ENCODE measurements around the gene TMEM254.
"Not testable (repeated sequence)": the region's sequence is repeated elsewhere in the genome, so short reads cannot be mapped to it uniquely, and the experiment has no call there.

TMEM254 gene

DNA sequence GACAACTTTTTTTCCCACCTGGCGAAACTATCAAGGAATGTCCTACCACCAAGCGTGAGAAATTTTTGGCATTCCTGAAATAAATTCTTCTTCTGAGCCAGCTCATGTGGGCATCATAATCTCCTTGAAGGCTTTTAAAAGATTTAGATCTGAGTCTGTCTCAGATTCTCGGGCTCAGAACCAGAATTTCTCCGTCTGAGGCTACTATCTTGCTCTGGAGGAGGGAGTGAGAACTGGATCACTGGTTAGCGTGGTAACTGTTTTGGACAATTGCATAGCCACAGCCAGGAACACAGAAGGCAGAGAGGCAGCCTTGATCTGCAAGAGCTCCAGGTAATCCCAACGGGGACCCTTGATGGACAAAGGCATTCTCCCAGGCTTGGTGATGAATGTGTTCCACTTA is 53.0 kb downstream of the TMEM254 start:
- no peaks in the 10 kb centered on the region for H3K36me3 ChIP-seq (ENCODE audit: control insufficient read depth, insufficient read depth, low read length)
- H3K4me1 ChIP-seq (ENCODE audit: control insufficient read depth, insufficient read depth, low read length) = no peaks in the 10 kb centered on the region
- no peak overlapping the region for H3K4me3 ChIP-seq (ENCODE audit: insufficient read depth, low read depth, low read length)
- no peaks in the 10 kb centered on the region for H3K9me3 ChIP-seq (ENCODE audit: control insufficient read depth, low read length)
- no peak overlapping the region for H3K27ac ChIP-seq (ENCODE audit: insufficient read depth, low read depth, low read length, poor library complexity, severe bottlenecking)
- peaks cover 27% of the 10 kb centered on the region for H3K27me3 ChIP-seq (ENCODE audit: control insufficient read depth, insufficient read depth, low read length, poor library complexity, severe bottlenecking)
- 67 to 69% methylated on average over 6 of the region's 6 CpGs for WGBS, 2 experiments

- H3K27ac ChIP-seq (ENCODE audit: insufficient read depth, low read depth, low read length, poor library complexity, severe bottlenecking) = no peak within 1 kb of the TSS
- H3K4me1 ChIP-seq (ENCODE audit: control insufficient read depth, insufficient read depth, low read length) = no peaks in the 10 kb centered on the region
- H3K9me3 ChIP-seq (ENCODE audit: control insufficient read depth, low read length) = no peaks in the 10 kb centered on the region
- WGBS, 2 experiments = 2% methylated on average over 58 of the region's 58 CpGs
- H3K36me3 ChIP-seq (ENCODE audit: control insufficient read depth, insufficient read depth, low read length) = no peaks in the 10 kb centered on the region
- H3K27me3 ChIP-seq (ENCODE audit: control insufficient read depth, insufficient read depth, low read length, poor library complexity, severe bottlenecking) = peaks cover 27% of the 10 kb centered on the region
- H3K4me3 ChIP-seq (ENCODE audit: insufficient read depth, low read depth, low read length) = peak within 1 kb of the TSS; percentile 44
These were observed 54.1 kb downstream of the TMEM254 start, which contains the start of gene PLAC9 for GRCh38 chr10:80132299-80133139. PLAC9 (plus strand) TSS chr10:80132730; CDS start chr10:80132763, 33 bp downstream.

GRCh38 chr10:80133206-80133605 is 54.7 kb downstream of the TMEM254 start:
- H3K4me1 ChIP-seq (ENCODE audit: control insufficient read depth, insufficient read depth, low read length) = no peaks in the 10 kb centered on the region
- H3K27me3 ChIP-seq (ENCODE audit: control insufficient read depth, insufficient read depth, low read length, poor library complexity, severe bottlenecking) = peaks cover 27% of the 10 kb centered on the region
- no peaks in the 10 kb centered on the region for H3K36me3 ChIP-seq (ENCODE audit: control insufficient read depth, insufficient read depth, low read length)
- H3K4me3 ChIP-seq (ENCODE audit: insufficient read depth, low read depth, low read length) = no peak overlapping the region
- 83 to 84% methylated on average over 6 of the region's 6 CpGs for WGBS, 2 experiments
- no peaks in the 10 kb centered on the region for H3K9me3 ChIP-seq (ENCODE audit: control insufficient read depth, low read length)
- H3K27ac ChIP-seq (ENCODE audit: insufficient read depth, low read depth, low read length, poor library complexity, severe bottlenecking) = no peak overlapping the region

GRCh38 chr10:80133687-80134086 is 55.2 kb downstream of the TMEM254 start:
- 91 to 94% methylated on average over 9 of the region's 9 CpGs for WGBS, 2 experiments
- H3K4me3 ChIP-seq (ENCODE audit: insufficient read depth, low read depth, low read length); H3K36me3 ChIP-seq (ENCODE audit: control insufficient read depth, insufficient read depth, low read length); H3K9me3 ChIP-seq (ENCODE audit: control insufficient read depth, low read length); H3K27ac ChIP-seq (ENCODE audit: insufficient read depth, low read depth, low read length, poor library complexity, severe bottlenecking); H3K4me1 ChIP-seq (ENCODE audit: control insufficient read depth, insufficient read depth, low read length): not testable (repeated sequence)
- H3K27me3 ChIP-seq (ENCODE audit: control insufficient read depth, insufficient read depth, low read length, poor library complexity, severe bottlenecking) = peaks cover 27% of the 10 kb centered on the region

DNA sequence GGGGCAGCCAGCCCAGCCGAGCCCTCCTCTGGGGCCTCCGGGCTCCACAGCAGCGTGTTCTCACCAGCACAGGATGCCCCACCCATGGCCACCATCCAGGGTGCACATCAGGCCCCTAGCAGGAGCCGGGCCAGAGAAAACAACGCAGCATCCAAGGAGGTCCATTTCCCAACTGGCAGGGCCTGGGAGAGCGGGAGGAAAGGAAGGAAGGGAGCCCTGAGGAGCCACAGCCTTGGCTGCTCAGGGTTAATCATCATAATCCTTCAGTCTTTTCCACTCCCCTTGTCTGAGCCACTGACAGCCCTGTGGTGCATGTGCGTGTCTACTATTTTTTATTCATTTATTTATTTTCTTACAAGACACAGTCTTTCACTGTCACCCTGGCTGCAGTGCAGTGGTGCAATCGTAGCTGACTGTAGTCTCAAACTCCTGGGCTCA is 57.7 kb downstream of the TMEM254 start:
- Histone ChIP-seq H3K27ac (ENCODE audit: insufficient read depth, low read depth, low read length, poor library complexity, severe bottlenecking) (no peak overlapping the region), H3K4me1 (ENCODE audit: control insufficient read depth, insufficient read depth, low read length) (no peaks in the 10 kb centered on the region), H3K9me3 (ENCODE audit: control insufficient read depth, low read length) (no peaks in the 10 kb centered on the region), H3K27me3 (ENCODE audit: control insufficient read depth, insufficient read depth, low read length, poor library complexity, severe bottlenecking) (peaks cover 27% of the 10 kb centered on the region), H3K36me3 (ENCODE audit: control insufficient read depth, insufficient read depth, low read length) (no peaks in the 10 kb centered on the region), H3K4me3 (ENCODE audit: insufficient read depth, low read depth, low read length) (no peak overlapping the region)
- 92 to 93% methylated on average over 8 of the region's 8 CpGs for WGBS, 2 experiments

GRCh38 chr10:80137031-80137862 is 58.8 kb downstream of the TMEM254 start:
- Histone ChIP-seq H3K4me3 (ENCODE audit: insufficient read depth, low read depth, low read length) (no peak overlapping the region), H3K36me3 (ENCODE audit: control insufficient read depth, insufficient read depth, low read length) (no peaks in the 10 kb centered on the region), H3K4me1 (ENCODE audit: control insufficient read depth, insufficient read depth, low read length) (no peaks in the 10 kb centered on the region), H3K27me3 (ENCODE audit: control insufficient read depth, insufficient read depth, low read length, poor library complexity, severe bottlenecking) (peaks cover 16% of the 10 kb centered on the region), H3K27ac (ENCODE audit: insufficient read depth, low read depth, low read length, poor library complexity, severe bottlenecking) (no peak overlapping the region), H3K9me3 (ENCODE audit: control insufficient read depth, low read length) (no peaks in the 10 kb centered on the region)
- WGBS, 2 experiments = 86 to 90% methylated on average over 14 of the region's 14 CpGs

DNA sequence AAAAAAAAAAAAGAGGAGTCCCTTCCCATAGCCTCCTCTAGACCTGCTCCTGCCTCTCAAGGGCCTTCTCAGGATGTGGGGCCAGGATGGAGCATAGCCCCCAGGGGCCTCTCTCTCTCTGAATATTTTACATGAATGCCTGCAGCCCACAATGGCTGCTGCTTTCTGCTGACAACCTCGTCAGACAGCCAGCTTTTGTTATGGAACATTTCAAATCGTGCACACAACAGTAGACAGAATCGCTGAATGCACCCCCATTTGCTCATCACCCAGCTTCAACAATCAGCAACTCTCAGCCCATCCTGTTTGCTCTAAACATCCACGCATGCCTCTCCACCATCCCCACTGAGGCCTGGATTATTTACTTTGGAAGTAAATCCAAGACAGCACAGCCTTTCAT is 59.5 kb downstream of the TMEM254 start:
- Histone ChIP-seq H3K4me1 (ENCODE audit: control insufficient read depth, insufficient read depth, low read length) (no peaks in the 10 kb centered on the region), H3K9me3 (ENCODE audit: control insufficient read depth, low read length) (no peaks in the 10 kb centered on the region), H3K36me3 (ENCODE audit: control insufficient read depth, insufficient read depth, low read length) (no peaks in the 10 kb centered on the region), H3K27ac (ENCODE audit: insufficient read depth, low read depth, low read length, poor library complexity, severe bottlenecking) (no peak overlapping the region), H3K4me3 (ENCODE audit: insufficient read depth, low read depth, low read length) (no peak overlapping the region), H3K27me3 (ENCODE audit: control insufficient read depth, insufficient read depth, low read length, poor library complexity, severe bottlenecking) (peaks cover 9% of the 10 kb centered on the region)
- WGBS, 2 experiments = 66 to 80% methylated on average over 4 of the region's 4 CpGs

DNA sequence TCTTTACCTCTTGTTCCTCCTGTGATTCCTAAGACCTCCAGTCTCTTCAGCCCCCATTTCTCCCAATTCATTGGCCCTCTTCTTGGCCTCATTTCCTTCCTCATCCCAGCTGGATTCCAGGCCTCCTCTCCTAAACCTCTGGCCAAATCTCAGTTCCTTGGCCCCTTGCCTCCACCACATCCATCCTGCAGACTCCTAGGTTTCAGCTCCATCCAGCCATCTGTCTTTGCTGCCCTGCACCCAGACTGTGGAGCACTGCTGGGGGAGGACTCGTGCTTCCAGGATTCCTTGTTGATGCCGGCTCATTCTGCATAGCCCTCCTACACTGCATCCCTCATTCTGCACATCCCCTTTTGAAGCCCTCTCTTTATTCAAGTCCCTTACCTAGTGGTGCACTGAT is 60.8 kb downstream of the TMEM254 start:
- H3K4me3 ChIP-seq (ENCODE audit: insufficient read depth, low read depth, low read length) = no peak overlapping the region
- H3K36me3 ChIP-seq (ENCODE audit: control insufficient read depth, insufficient read depth, low read length) = no peaks in the 10 kb centered on the region
- H3K9me3 ChIP-seq (ENCODE audit: control insufficient read depth, low read length) = no peaks in the 10 kb centered on the region
- 87 to 94% methylated on average over 2 of the region's 2 CpGs for WGBS, 2 experiments
- no peaks in the 10 kb centered on the region for H3K4me1 ChIP-seq (ENCODE audit: control insufficient read depth, insufficient read depth, low read length)
- H3K27me3 ChIP-seq (ENCODE audit: control insufficient read depth, insufficient read depth, low read length, poor library complexity, severe bottlenecking) = no peaks in the 10 kb centered on the region
- no peak overlapping the region for H3K27ac ChIP-seq (ENCODE audit: insufficient read depth, low read depth, low read length, poor library complexity, severe bottlenecking)

GRCh38 chr10:80140251-80140650 is 61.8 kb downstream of the TMEM254 start:
- Histone ChIP-seq H3K9me3 (ENCODE audit: control insufficient read depth, low read length) (no peaks in the 10 kb centered on the region), H3K27me3 (ENCODE audit: control insufficient read depth, insufficient read depth, low read length, poor library complexity, severe bottlenecking) (no peaks in the 10 kb centered on the region), H3K4me3 (ENCODE audit: insufficient read depth, low read depth, low read length) (no peak overlapping the region), H3K36me3 (ENCODE audit: control insufficient read depth, insufficient read depth, low read length) (no peaks in the 10 kb centered on the region), H3K4me1 (ENCODE audit: control insufficient read depth, insufficient read depth, low read length) (no peaks in the 10 kb centered on the region), H3K27ac (ENCODE audit: insufficient read depth, low read depth, low read length, poor library complexity, severe bottlenecking) (no peak overlapping the region)
- WGBS, 2 experiments = 94 to 97% methylated on average over 7 of the region's 7 CpGs
